GM18498 (cell line): Measurements from ENCODE around the gene TMEM120B.
"Not testable (repeated sequence)": the region's sequence is repeated elsewhere in the genome, so short reads cannot be mapped to it uniquely, and the experiment has no call there.

Experiments used
- ATAC-seq: cut with Tn5 transposase; IDR thresholded peaks from one replicate; pipeline ENCODE4 v1.9.1; 2021; ENCODE audit warnings: mild to moderate bottlenecking, moderate library complexity; ENCODE audit not compliant: unreplicated experiment

Gene TMEM120B

DNA sequence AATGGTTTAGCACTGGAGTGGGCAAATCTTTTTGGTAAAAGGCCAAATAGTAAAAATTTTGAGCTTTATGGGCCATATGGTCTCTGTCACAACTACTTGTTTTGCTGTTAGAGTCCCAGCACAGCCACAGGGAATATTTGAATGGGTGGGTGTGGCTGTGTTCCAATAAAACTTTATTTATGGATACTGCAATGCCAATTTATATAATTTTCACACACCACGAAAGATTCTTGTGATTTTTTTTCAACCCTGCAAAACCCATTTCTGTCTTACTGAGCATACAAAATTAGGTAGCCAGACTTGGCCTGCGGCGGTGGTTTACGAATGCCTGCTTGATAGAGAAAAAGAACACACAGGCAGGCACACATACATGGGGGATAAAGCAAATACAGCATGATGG, 28.3 kb downstream of the TMEM120B start:
- no peak for ATAC-seq

DNA sequence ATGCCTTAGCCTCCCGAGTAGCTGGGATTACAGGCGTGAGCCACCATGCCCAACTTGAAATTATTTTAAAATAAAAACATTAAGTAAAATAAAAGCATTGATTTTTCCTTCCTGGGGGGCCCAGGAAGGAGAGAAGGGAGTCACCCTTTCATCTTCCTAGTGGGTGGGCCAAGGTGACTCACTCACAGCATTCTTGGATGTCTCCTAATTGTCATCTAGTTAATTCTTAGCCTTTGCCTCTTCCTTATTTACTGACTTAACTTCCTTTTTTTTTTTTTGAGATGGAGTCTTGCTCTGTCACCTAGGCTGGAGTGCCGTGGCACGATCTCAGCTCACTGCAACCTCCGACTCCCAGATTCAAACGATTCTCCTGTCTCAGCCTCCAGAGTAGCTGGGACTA, 29.2 kb downstream of the TMEM120B start:
- no peak for ATAC-seq

DNA sequence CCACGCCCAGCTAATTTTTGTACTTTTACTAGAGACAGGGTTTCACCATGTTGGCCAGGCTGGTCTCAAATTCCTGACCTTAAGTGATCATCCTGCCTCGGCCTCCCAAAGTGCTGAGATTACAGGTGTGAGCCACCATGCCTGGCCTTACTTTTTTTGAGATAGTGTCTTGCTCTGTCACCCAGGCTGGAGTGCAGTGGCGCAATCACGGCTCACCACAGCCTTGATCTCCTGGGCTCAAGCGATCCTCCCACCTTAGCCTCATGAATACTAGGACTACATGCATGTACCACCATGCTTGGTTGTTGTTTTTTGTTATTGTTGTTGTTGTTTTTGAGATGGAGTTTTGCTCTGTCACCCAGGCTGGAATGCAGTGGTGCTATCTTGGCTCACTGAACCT, 33.0 kb downstream of the TMEM120B start:
- ATAC-seq = not testable (repeated sequence)

DNA sequence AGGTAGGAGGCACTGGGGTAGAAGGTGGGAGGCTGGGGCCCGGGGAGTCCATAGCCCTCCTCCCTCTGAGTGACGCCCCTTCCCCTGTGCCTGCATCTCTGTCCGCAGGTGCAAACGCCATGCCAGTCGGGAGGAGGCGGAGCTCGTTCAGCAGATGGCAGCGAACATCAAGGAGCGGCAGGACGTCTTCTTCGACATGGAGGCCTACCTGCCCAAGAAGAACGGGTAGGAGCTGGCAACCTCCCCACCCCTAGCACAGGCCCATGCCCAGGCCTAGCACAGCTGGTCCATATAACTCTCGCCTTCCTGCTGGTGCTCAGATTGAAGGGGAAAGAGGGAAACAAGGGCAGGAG, 35.6 kb downstream of the TMEM120B start:
- ATAC-seq = no peak

DNA sequence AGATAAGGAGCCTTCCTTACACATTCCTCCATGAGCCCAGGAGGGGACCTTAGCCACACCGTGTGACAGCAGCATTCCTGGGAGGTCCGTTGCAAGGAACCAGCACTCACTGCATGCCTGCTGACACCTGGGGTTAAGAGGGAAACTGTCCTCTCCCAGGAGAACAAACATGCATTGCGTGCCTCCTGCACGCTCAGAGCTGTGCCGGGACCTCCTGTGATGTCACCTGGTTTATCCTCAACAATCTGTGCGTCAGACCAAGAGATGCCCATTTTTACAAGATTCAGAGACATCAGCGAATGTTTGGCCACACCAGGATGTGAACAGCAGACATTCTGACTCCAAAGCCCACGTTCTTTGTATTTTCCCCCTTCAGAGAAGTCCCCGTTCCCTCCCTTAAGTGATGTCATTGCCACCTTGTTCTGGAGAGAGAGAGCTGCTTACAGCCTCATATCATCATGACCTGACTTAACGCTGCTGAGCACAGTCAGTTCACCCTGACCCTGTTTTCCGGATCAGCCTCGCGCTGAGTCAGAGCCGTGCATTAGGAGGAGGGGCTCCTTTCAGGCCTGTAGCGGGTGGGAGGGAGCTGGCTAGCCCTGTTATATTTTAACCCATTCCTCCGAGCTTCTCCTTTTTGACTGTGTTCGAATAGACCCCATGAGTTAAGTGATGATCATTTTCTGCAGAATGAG, 36.2 kb downstream of the TMEM120B start:
- ATAC-seq = no peak

DNA sequence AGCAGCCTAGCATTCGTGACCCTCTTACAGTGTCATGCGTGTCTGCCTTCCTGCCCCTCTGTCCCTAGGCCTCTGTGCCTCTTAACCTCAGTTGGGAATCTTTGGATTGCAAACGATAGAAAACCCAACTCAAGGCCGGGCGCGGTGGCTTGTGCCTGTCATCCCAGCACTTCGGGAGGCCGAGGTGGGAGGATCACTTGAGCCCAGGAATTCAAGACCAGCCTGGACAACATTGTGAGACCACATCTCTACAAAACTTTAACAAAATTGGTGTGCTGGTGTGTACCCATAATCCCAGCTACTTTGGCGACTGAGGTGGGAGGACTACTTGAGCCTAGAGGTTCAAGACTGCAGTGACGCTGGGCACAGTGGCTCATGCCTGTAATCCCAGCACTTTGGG, 36.7 kb downstream of the TMEM120B start:
- ATAC-seq = no peak

DNA sequence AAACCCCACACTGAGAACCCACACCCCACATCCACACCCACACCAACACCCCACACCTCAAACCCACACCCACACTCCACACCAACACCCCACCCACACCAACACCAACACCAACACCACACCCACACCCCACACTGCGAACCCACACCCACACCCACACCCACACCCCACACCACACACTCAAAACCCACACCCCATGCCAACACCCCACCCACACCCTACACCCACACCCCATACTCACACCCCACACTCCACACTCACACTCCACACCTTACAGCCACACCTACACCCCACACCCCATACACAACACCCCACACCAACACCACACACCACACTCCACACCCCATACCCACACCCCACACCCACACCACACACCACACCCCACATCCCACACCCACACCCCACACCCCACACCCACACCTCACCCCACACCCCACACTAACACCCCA, 38.0 kb downstream of the TMEM120B start:
- no peak for ATAC-seq

DNA sequence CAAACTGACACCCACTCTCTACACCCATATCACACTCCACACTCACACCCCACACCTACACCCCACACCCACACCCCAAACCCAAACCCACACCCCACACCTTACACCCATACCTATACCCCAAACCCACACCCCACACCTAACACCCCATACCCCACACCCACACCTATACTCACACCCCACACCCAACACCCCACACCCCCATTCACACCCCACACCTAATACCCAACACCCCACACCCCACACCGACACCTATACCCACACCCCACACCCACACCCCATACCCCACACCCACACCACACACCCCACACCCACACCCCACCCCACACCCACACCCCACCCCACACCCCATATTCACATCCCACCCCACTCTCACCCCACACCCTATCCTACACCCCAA, 38.5 kb downstream of the TMEM120B start:
- no peak for ATAC-seq

DNA sequence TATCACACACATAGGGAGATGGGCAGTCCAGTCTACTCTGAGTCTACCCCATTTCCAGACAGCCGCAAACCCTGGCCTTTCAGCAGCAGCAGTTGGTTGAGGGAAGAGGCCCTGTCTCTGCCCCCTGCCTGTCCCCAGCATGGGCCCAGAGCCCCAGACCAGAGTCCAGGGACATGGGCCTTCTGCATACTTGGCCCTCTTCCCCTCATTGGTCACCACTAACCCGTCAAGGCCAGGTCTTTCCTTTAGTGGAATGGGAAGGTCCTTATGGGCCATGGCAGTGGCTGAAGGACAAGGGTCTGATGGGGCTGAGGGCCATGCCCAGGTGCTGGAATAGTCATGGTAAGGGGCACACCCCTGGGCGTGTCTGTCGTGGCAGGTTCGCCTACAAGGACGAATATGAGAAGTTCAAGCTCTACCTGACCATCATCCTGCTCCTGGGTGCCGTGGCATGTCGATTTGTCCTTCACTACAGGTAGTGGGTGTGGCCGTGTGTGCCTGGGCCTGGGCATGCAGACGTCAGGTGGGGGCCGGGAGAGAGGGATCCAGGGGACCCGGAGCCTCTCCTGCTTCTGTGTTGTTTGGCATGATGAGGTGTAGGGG, 39.3 kb downstream of the TMEM120B start:
- no peak for ATAC-seq

DNA sequence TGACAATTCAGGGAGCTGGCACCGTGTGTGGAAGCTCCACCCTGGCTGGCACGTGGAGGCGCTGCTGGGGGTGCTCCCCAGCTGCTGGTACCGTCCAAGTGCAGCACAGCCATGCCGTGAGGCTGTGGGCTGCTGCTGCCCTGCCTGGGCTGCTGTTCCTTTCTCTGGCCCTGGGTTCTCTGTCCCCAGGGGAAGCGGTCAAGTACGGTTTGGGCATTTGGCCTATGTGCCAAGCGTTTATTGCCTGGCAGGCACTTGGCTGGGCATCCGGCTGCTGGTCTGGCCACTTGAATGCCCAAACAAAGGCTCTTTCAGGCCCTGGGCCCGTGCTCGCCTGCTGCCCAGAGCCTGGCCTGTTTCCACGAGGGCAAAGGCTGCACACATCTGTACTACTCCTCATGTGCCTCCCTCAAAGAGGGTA, 41.3 kb downstream of the TMEM120B start:
- ATAC-seq = no peak

DNA sequence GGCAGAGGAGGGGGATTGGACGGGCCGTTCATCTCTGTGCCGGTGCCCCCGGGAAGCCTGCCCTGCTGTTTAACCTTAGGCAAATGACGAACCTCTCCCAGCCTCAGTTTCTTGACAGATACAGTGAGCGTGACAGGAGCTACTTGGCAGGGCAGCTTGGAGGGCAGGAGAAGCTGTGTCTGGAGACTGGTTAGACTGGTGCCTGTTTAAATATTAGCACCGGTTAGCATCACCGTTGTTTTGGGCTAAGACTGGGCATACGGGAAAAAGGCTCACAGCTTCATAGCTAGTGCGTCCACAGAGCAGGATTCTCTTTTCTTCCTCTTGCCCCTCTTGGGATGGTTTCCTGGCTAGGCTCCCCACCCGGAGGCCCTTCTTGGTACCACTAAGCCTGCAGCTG, 42.3 kb downstream of the TMEM120B start:
- no peak for ATAC-seq

DNA sequence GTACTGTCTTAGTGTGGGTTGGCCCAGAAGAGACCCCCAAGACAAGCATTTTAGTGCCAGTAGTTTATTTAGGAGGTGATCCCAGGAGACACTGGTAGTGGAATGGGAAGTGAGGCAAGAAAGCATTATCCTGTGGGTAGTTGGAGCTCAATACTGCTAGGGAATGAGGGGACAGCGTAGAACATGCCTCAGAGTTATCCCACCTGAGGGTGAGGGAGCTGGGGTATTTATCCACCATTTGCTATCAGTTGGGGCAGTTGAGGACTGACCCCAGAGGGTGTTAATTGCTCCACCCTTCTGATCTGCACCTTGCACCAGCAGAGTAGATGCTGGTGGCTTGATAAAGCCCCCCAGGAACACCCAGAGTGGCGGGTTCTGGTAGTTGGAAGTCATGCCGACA, 43.0 kb downstream of the TMEM120B start:
- ATAC-seq = no peak

DNA sequence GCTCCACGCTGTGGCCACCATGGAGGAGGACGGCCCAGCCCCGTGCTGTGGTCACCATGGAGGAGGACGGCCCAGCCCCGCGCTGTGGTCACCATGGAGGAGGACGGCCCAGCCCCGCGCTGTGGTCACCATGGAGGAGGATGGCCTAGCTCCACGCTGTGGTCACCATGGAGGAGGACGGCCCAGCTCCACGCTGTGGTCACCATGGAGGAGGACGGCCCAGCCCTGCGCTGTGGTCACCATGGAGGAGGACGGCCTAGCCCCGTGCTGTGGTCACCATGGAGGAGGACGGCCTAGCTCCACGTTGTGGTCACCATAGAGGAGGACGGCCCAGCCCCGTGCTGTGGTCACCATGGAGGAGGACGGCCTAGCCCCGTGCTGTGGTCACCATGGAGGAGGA, 46.0 kb downstream of the TMEM120B start:
- not testable (repeated sequence) for ATAC-seq

DNA sequence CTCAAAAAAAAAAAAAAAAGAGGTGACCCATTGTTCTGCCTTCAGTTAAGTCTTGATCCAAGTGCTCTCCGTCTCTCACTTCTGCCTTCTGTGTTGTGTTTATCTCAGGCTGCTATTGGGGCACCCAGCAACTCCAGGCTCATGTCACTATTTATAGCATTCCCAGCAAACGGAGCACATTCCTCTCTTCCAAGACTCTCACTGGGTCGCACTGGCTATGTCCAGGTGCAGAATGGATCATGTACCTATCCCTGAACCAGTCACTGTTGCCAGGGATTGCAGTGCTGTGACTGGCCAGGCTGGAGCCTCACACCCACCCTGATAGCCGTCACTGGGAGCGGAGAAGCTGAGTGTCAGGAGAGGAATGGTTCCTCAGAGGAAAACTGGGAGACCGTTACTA, 49.7 kb downstream of the TMEM120B start:
- no peak for ATAC-seq

DNA sequence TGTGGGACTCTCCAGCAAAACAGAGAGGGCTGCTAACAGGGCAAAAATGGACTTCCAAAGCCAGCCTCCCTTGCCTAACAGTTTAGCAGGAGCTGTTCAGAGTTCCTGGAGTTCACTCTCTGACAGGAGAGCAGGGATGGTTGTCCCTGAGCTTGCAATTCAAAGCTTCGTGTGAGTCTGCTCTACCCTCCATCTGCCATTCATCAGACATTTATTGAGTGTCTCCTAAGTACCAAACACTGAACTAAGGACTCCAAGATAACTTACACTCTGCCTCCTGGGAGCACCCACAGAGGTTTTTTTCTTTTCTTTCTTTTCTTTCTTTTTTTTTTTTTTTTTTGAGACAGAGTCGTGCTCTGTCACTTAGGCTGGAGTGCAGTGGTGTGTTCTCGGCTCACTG, 52.3 kb downstream of the TMEM120B start:
- no peak for ATAC-seq

DNA sequence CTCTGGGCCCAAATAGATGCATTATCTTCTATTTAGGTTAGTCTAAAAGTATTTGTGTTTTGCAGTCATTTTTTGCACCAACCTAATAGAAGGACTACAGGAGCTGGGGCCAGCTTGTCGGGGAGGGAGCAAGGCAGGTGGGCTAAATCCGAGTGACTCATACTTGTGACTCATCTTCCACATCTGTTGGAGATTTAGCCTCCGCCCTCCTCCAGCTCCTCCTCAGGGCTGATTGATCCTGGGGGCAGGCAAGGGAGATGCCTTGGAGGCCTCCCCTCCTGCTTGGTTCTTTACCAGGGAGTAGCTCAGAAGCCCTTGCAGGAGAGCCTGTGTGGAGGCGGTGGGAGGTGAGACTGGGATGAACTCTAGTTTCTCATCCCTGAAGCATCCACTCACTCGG, 53.0 kb downstream of the TMEM120B start:
- ATAC-seq = no peak

DNA sequence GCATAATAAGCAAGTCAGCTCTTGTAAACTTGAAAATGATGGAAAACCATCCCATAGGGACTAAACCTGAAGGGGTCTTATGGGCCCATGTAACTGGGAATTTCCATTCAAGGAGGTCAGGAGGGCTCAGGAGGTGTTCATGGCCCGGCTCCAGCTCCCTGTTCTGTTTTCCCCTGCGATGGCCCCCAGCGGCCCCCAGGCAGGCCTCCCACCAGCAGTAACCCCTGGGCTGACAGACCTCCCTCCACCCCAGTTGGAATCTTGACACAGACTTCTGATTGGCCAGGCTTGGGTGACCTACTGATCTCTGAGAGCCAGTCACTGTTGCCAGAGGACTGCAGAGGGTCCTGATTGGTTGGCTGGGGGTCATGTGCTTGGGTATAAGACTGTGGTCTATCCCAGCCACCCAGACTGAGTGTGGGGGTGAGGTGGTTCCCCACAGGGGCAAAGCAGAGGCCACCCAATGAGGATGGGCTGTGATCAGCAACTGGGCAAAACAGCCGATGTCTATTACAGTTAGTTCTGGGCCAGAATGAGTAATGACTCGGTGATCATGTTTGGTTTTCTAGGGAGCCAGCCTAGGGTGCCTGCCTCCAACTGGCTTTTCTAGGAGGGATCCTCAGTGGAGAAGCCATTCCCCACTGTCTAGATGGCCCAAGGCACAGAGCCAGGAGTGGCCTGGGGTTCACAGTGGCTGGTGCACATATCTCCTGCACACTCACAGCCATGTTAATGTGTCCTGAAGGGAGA, 53.9 kb downstream of the TMEM120B start:
- ATAC-seq = no peak

DNA sequence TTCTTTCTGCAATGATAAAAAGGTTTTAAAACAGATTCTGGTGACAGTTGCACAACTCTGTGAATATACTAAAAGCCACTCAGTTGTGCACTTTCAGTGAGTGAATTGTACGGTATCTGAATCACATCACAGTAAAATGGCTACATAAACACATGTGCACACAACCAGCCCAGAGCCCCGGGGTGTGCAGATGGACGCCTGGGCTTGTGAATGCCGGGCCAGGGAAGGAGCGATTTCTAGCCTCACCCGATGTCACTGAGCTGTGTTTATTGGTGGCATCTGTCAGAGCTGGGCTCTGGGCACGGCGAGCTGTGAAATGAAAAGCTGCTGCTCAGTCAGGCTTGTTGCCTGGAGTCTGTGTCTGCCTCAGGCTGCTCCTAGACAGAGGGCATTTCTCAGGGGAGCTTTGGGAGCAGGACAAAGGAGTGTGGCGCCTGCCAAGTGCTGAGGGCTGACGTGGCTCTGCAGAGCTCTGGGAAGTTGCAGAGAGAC, 55.0 kb downstream of the TMEM120B start:
- no peak for ATAC-seq

DNA sequence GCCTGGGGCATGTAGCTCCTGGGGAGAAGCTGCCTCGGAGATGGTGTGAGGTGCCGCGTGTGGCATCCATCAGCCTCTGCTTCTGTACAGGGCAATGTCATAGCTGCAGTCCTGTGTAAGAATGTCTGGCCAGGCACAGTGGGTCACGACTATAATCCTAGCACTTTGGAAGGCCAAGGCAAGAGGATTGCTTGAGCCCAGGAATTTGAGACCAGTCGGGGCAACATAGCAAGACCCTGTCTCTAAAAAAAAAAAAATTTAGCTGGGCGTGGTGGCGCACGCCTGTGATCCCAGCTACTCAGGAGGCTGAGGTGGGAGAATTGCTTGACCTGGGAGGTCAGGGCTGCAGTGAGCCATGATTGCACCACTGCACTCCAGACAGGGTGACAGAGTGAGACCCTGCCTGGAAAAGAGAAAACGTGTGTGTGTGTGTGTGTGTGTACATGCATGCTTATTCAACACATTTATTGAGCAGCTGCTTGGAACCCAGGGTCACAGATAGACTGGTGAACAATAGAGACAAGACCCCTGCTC, 56.8 kb downstream of the TMEM120B start:
- no peak for ATAC-seq

DNA sequence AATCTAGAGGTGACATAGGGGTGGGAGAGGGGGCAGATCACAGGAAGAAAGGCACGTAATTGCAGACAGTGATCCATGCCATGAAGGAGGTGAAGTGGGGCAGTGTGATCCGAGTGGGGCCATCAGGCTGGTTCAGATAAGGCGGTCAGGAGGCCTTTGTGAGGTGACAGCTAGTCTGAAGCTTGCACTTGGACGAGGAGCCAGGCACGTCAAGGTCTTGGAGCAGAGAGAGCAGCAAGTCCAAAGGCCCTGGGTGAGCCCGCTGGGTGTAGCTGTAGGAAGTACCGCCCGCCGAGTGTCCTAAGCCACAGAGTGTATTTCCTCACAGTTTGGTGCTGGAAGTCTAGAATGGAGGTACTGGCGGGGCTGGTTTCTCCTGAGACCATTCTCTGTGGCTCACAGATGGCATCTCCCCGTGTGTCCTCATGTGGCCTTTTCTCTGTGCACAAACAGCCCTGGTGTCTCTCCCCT, 57.3 kb downstream of the TMEM120B start:
- ATAC-seq = no peak

DNA sequence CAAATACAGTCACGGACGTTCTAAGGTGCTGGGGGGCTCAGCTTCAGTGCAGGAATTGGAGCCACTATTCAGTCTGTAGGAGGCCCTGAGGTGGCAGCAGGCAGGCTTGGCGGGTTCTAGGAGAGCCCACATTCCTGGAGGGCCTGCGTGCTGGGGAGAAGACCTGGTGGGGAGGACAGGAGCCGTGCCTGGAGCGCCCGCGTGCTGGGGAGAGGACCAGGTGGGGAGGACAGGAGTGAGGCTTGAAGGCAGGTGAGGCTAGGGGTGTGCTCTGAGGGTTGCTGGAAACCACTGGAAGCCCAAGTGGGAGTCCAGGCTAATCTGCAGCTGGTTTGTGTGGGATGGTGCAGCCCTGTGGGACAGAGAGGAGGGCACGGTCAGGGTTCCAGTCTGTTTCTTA, 57.8 kb downstream of the TMEM120B start:
- ATAC-seq = no peak
